A549 (cell line): ENCODE measurements around the gene AIF1. TPM values are rescaled to one million over a fixed set of nuclear protein-coding genes. Genes with fewer than 3 reads are reported as not detected.

Experiments used
- ATAC-seq, 2 experiments: fragments of 200-7000 bp in 1 of 2; fragments of >200 bp in 1 of 2; cut with Nextera tagmentation in 1 of 2; cut with Tn5 transposase in 1 of 2; 3 replicates each; pipeline versions ENCODE4 v1.8.0 to v1.9.1; 2018 to 2020; ENCODE audit warnings: mild to moderate bottlenecking in 1 of 2, moderate library complexity in 1 of 2
- CTCF ChIA-PET: fragments of 300-600 bp; sonication (Branson Sonifier 250); formaldehyde crosslinking; extraction: SDS; loops from one replicate; lab custom pipeline; 2021; ENCODE audit warnings: antibody characterized with exemption, inconsistent platforms; lab: Yijun Ruan, JAX
- POLR2A ChIA-PET: fragments of 350-600 bp; formaldehyde crosslinking; extraction: SDS; loops from one replicate; lab custom pipeline; 2021; ENCODE audit warnings: antibody characterized with exemption, inconsistent platforms; lab: Yijun Ruan, JAX
- DNase-seq, 2 experiments: peaks; one replicate each; pipeline versions ENCODE4 v3.0.0 to v3.0.0-alpha.2; 2011 to 2016; ENCODE audit warnings: low read depth in 1 of 2, low spot score in 1 of 2
- FAIRE-seq: peaks from 2 replicates; lab custom pipeline; 2011; peaks lifted over from hg19 to GRCh38; lab: Jason Lieb, UNC
- H3K27ac ChIP-seq, 2 experiments: fragments of >200 bp; sonication (Bioruptor Twin); formaldehyde crosslinking; 3 replicates each; pipeline ENCODE4 v1.5.1; 2016 to 2017
- H3K4me1 ChIP-seq: fragments of >200 bp; sonication (Bioruptor Twin); formaldehyde crosslinking; 3 replicates; pipeline ENCODE4 v1.6.1; 2016
- H3K4me2 ChIP-seq: fragments of >200 bp; sonication (Bioruptor Twin); formaldehyde crosslinking; 3 replicates; pipeline ENCODE4 v1.6.1; 2016
- H3K4me3 ChIP-seq: fragments of >200 bp; sonication (Bioruptor Twin); formaldehyde crosslinking; 3 replicates; pipeline ENCODE4 v1.5.1; 2016
- H3K9me3 ChIP-seq: fragments of >200 bp; sonication (Bioruptor Twin); formaldehyde crosslinking; 3 replicates; pipeline ENCODE4 v1.6.1; 2016
- BHLHE40 ChIP-seq: IDR thresholded peaks from 2 replicates; pipeline ENCODE4 v1.6.1; 2012; ENCODE audit warnings: low read depth, low read length, inconsistent platforms
- CEBPB ChIP-seq, 2 experiments: fragments of >200 bp in 1 of 2; sonication (Bioruptor Twin) in 1 of 2; formaldehyde crosslinking in 1 of 2; IDR thresholded peaks; 2 replicates each; pipeline ENCODE4 v1.6.1; 2012 to 2016
- EHF ChIP-seq: fragments of 250-450 bp; sonication (Bioruptor Pico); IDR thresholded peaks from 2 replicates; pipeline ENCODE4 v1.5.0; 2020; ENCODE audit warnings: mild to moderate bottlenecking
- EHMT2 ChIP-seq: fragments of 200-600 bp; sonication (generic); IDR thresholded peaks from 2 replicates; pipeline ENCODE4 v1.6.1; 2016; ENCODE audit warnings: antibody characterized with exemption, low read depth, mild to moderate bottlenecking, moderate library complexity
- EP300 ChIP-seq, 2 experiments: fragments of >200 bp; sonication (Bioruptor Twin); formaldehyde crosslinking; IDR thresholded peaks; 2 replicates in 1 of 2; 3 replicates in 1 of 2; pipeline ENCODE4 v1.6.1; 2016 to 2017
- FOSB ChIP-seq: fragments of 250-450 bp; sonication (Bioruptor Pico); IDR thresholded peaks from 2 replicates; pipeline ENCODE4 v1.5.0; 2020; ENCODE audit warnings: mild to moderate bottlenecking, moderate library complexity
- GATA3 ChIP-seq: IDR thresholded peaks from 2 replicates; pipeline ENCODE4 v1.6.1; 2012; ENCODE audit warnings: borderline replicate concordance
- HDAC2 ChIP-seq: fragments of 200-600 bp; sonication (generic); IDR thresholded peaks from 2 replicates; pipeline ENCODE4 v1.6.1; 2016
- HOXA7 ChIP-seq: fragments of 250-450 bp; sonication (Bioruptor Pico); IDR thresholded peaks from 2 replicates; pipeline ENCODE4 v1.5.0; 2020; ENCODE audit warnings: mild to moderate bottlenecking, moderate library complexity
- HOXB5 ChIP-seq: fragments of 250-450 bp; sonication (Bioruptor Pico); IDR thresholded peaks from 2 replicates; pipeline ENCODE4 v1.5.0; 2020; ENCODE audit warnings: mild to moderate bottlenecking, moderate library complexity
- MAFK ChIP-seq: fragments of 450-650 bp; IDR thresholded peaks from 2 replicates; pipeline ENCODE4 v1.6.1; 2014; ENCODE audit not compliant: partially characterized antibody
- NFE2L2 ChIP-seq: fragments of 150-350 bp; conservative IDR thresholded peaks from 2 replicates; pipeline ENCODE4 v1.6.1; 2014; ENCODE audit warnings: low read length
- NR3C1 ChIP-seq: fragments of >200 bp; sonication (Bioruptor Twin); formaldehyde crosslinking; IDR thresholded peaks from 3 replicates; pipeline ENCODE4 v1.6.1; 2017
- PBX3 ChIP-seq: IDR thresholded peaks from 2 replicates; pipeline ENCODE4 v1.6.1; 2012
- PHF8 ChIP-seq: fragments of 200-600 bp; sonication (generic); IDR thresholded peaks from 2 replicates; pipeline ENCODE4 v1.6.1; 2016; ENCODE audit warnings: low read depth, mild to moderate bottlenecking, antibody characterized with exemption, moderate library complexity, borderline replicate concordance
- POLR2A ChIP-seq: IDR thresholded peaks from 2 replicates; pipeline ENCODE4 v1.6.1; 2012; ENCODE audit warnings: mild to moderate bottlenecking, low read length
- SREBF2 ChIP-seq: fragments of 450-650 bp; IDR thresholded peaks from 2 replicates; pipeline ENCODE4 v1.6.1; 2014; ENCODE audit warnings: mild to moderate bottlenecking, moderate library complexity
- TFCP2L1 ChIP-seq: fragments of 250-450 bp; sonication (Bioruptor Pico); IDR thresholded peaks from 2 replicates; pipeline ENCODE4 v1.5.0; 2021; ENCODE audit warnings: mild to moderate bottlenecking
- TP53 ChIP-seq: fragments of 250-450 bp; sonication (Bioruptor Pico); IDR thresholded peaks from 2 replicates; pipeline ENCODE4 v1.5.0; 2021; ENCODE audit warnings: mild to moderate bottlenecking, moderate library complexity
- USF2 ChIP-seq: fragments of 450-650 bp; IDR thresholded peaks from 2 replicates; pipeline ENCODE4 v1.6.1; 2014; ENCODE audit warnings: antibody characterized with exemption
- ZFP36 ChIP-seq: fragments of 450-650 bp; IDR thresholded peaks from 2 replicates; pipeline ENCODE4 v1.6.1; 2014; ENCODE audit warnings: borderline replicate concordance; ENCODE audit not compliant: partially characterized antibody
- ZSCAN20 ChIP-seq: fragments of 250-450 bp; sonication (Bioruptor Pico); IDR thresholded peaks from 2 replicates; pipeline ENCODE4 v1.8.0; 2022; ENCODE audit warnings: mild to moderate bottlenecking, moderate library complexity
- WGBS: methylation state at CpG from one replicate; pipeline ENCODE4 v1.1.6; 2017; ENCODE audit errors: missing lambda C conversion rate; 5-methylcytosine and 5-hydroxymethylcytosine counted together
- polyA minus RNA-seq: library from RNA; depleted of rRNA, polyadenylated mRNA; stranded (reverse); fragments of >200 nt; gene quantifications from 2 replicates; pipeline ENCODE4 v1.2.3, GENCODE V29; 2011; rRNA and poly(A)+ RNA removed
- polyA plus RNA-seq, 4 experiments: library from polyadenylated mRNA; depleted of rRNA in 3 of 4; stranded (reverse); fragments of >200 nt; fragmentation: RNase III in 1 of 4; extraction: RNeasy Plus Mini Kit Qiagen cat#74134 plus additional on column Dnase treatment in 1 of 4; gene quantifications; 2 replicates in 3 of 4; 3 replicates in 1 of 4; pipeline ENCODE4 v1.2.3, GENCODE V29; 2011 to 2017

Gene AIF1
- polyA plus RNA-seq (2011; rRNA removed) (not detected in 2 replicates), polyA plus RNA-seq (2017; fragmentation: RNase III; extraction: RNeasy Plus Mini Kit Qiagen cat#74134 plus additional on column Dnase treatment) (not detected in 3 replicates), polyA minus RNA-seq (not detected in 2 replicates)
- not detected in 2 replicates for polyA plus RNA-seq (2012; cell fraction: cytosol; rRNA removed)
- polyA plus RNA-seq (2012; cell fraction: nucleus; rRNA removed) = not detected in 2 replicates

GRCh38 chr6:31614684-31615578 lies at the start of gene AIF1:
Gene AIF1, plus strand, starts transcription at chr6:31615234. Its CDS starts 96 bp downstream, at chr6:31615330.
- Histone ChIP-seq H3K27ac (no peak within 1 kb of the TSS), H3K4me3 (no peak within 1 kb of the TSS), H3K4me1 (peaks cover 4% of the 10 kb centered on the region; the same call in 2 of the 3 replicates), H3K9me3 (no peaks in the 10 kb centered on the region), H3K4me2 (no peak within 1 kb of the TSS)
- DNase-seq (no peak), ATAC-seq (no peak), FAIRE-seq (no peak)
- ChIA-PET POLR2A (no interaction called here), CTCF (interaction anchor here (0.9 to 2.6 kb wide), 3 partner anchors 16 to 69 kb away, joined by 4 to 19 read pairs (median 5); partner anchors contain the start of gene ATP6V1G2)
- TF ChIP-seq POLR2A (no peak), NR3C1 (no peak), BHLHE40 (no peak), USF2 (no peak), EHMT2 (no peak), MAFK (no peak), EHF (CRISPR knock-in tag) (no peak), PHF8 (no peak), ZFP36 (no peak), TP53 (CRISPR knock-in tag) (no peak), PBX3 (no peak), FOSB (CRISPR knock-in tag) (no peak)
- 81% methylated on average over 6 of the region's 6 CpGs for WGBS

GRCh38 chr6:31567531-31568370 lies 47.3 kb upstream of the AIF1 start:
- Histone ChIP-seq H3K4me1 (0 out of 3 replicates have a peak, but pooled peaks cover 4% of the 10 kb centered on the region), H3K9me3 (no peaks in the 10 kb centered on the region), H3K27ac (no peak overlapping the region)
- FAIRE-seq (no peak), DNase-seq (no peak)
- no peak for TF ChIP-seq SREBF2
- no peak for TF ChIP-seq TFCP2L1 (CRISPR knock-in tag)
- no peak for TF ChIP-seq NFE2L2
- TF ChIP-seq GATA3 = no peak
- TF ChIP-seq BHLHE40 = no peak
- TF ChIP-seq MAFK = peak; percentile 51
- TF ChIP-seq, all 56 proteins: peak for 1
- POLR2A ChIA-PET = no interaction called here
- no peak for ATAC-seq
- 78% methylated on average over 9 of the region's 9 CpGs for whole genome bisulfite sequencing
- Histone ChIP-seq H3K4me2 (no peak overlapping the region), H3K4me3 (no peak overlapping the region)
- CTCF ChIA-PET = interaction anchor here (1.1 to 4.9 kb wide), 5 partner anchors 9 to 30 kb away, joined by 3 to 30 read pairs (median 5); partner anchors contain the start of gene LST1

- TF ChIP-seq HDAC2 (no peak), CEBPB (IDR thresholded peaks at IDR 0.05) (no peak), ZSCAN20 (CRISPR knock-in tag) (no peak), HOXB5 (no peak), PHF8 (no peak), HOXA7 (CRISPR knock-in tag) (no peak), EP300 (IDR thresholded peaks at IDR 0.05) (no peak)
- Histone ChIP-seq H3K27ac (no peak overlapping the region), H3K4me2 (no peak overlapping the region), H3K4me3 (no peak overlapping the region), H3K9me3 (no peaks in the 10 kb centered on the region), H3K4me1 (no peaks in the 10 kb centered on the region)
- ChIA-PET CTCF (interaction anchor here (1.1 to 4.9 kb wide), 4 partner anchors 10 to 18 kb away, joined by 3 to 30 read pairs (median 4); partner anchors contain the start of gene LST1), POLR2A (no interaction called here)
- FAIRE-seq = no peak
- no peak for DNase-seq
- WGBS = 80% methylated on average over 3 of the region's 3 CpGs
- no peak for ATAC-seq
Observed at GRCh38 chr6:31568537-31568961, 46.5 kb upstream of the AIF1 start.
